Activated CD8-positive, alpha-beta T cell treated with anti-CD3 and anti-CD28 coated beads, Interleukin-2, amount 10 ng/mL, durations not matched to agents 7 days and 5 days (primary cell): Measurements from ENCODE around the gene CADPS. TPM values are rescaled to one million over a fixed set of nuclear protein-coding genes. Genes with fewer than 3 reads are reported as not detected.

Source experiments
- ATAC-seq: fragments of 150-1000 bp; cut with Tn5 transposase; one replicate; pipeline ENCODE4 v1.10.0; 2021; ENCODE audit warnings: moderate library complexity
- CTCF ChIA-PET: fragments of 350-600 bp; sonication (Branson Sonifier 250); formaldehyde crosslinking; loops from one replicate; lab custom pipeline; 2021; ENCODE audit warnings: antibody characterized with exemption; lab: Charles Lee
- POLR2A ChIA-PET: fragments of 350-600 bp; sonication (Branson Sonifier 250); formaldehyde crosslinking; loops from one replicate; lab custom pipeline; 2021; ENCODE audit warnings: antibody characterized with exemption; lab: Charles Lee
- DNase-seq: peaks from one replicate; pipeline ENCODE4 v3.0.0-alpha.2; 2020
- H3K27ac Mint-ChIP-seq: one replicate; pipeline ENCODE4 v1.8.0; 2021; ENCODE audit warnings: mild to moderate bottlenecking, mixed read lengths
- H3K27me3 Mint-ChIP-seq: one replicate; pipeline ENCODE4 v1.8.0; 2021; ENCODE audit warnings: low read depth, mixed read lengths
- H3K36me3 Mint-ChIP-seq: one replicate; pipeline ENCODE4 v1.8.0; 2021; ENCODE audit warnings: low read depth, mixed read lengths
- H3K4me1 Mint-ChIP-seq: one replicate; pipeline ENCODE4 v1.8.0; 2021; ENCODE audit warnings: low read depth, mixed read lengths
- H3K4me3 Mint-ChIP-seq: one replicate; pipeline ENCODE4 v1.8.0; 2021; ENCODE audit warnings: mild to moderate bottlenecking, mixed read lengths
- H3K9me3 Mint-ChIP-seq: one replicate; pipeline ENCODE4 v1.8.0; 2022; ENCODE audit warnings: mixed read lengths; ENCODE audit not compliant: insufficient read depth
- total RNA-seq, 2 experiments: library from RNA; stranded (reverse); gene quantifications; one replicate each; pipeline ENCODE4 v1.2.3, GENCODE V29; 2021

CADPS gene
- total RNA-seq, 2 experiments from 2014 or later: not detected

DNA sequence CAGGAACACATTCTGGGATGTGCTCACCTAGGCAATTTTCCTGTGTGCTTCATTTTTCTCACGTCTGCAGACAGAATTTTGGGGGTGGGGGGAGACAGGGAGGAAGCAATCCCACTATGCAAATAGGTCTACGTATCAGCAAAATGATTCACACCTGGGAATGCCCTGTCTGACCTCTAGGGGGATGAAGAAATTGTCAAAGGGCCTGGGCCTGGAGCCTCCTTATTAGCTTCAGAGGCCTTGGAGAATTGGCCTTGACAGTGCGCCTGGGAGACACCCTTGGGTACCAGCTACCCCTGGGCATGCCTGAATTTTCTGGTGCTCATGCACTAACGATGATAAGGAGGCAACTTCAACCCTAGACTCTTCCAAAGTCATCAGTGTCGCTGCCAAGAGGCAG lies 207.5 kb downstream of the CADPS start:
- Mint-ChIP-seq H3K36me3 (no peaks in the 10 kb centered on the region), H3K4me3 (no peak overlapping the region), H3K27ac (no peak overlapping the region), H3K4me1 (no peaks in the 10 kb centered on the region), H3K9me3 (no peaks in the 10 kb centered on the region), H3K27me3 (no peaks in the 10 kb centered on the region)
- DNase-seq (no peak), ATAC-seq (no peak)
- ChIA-PET POLR2A (no interaction called here), CTCF (no interaction called here)

DNA sequence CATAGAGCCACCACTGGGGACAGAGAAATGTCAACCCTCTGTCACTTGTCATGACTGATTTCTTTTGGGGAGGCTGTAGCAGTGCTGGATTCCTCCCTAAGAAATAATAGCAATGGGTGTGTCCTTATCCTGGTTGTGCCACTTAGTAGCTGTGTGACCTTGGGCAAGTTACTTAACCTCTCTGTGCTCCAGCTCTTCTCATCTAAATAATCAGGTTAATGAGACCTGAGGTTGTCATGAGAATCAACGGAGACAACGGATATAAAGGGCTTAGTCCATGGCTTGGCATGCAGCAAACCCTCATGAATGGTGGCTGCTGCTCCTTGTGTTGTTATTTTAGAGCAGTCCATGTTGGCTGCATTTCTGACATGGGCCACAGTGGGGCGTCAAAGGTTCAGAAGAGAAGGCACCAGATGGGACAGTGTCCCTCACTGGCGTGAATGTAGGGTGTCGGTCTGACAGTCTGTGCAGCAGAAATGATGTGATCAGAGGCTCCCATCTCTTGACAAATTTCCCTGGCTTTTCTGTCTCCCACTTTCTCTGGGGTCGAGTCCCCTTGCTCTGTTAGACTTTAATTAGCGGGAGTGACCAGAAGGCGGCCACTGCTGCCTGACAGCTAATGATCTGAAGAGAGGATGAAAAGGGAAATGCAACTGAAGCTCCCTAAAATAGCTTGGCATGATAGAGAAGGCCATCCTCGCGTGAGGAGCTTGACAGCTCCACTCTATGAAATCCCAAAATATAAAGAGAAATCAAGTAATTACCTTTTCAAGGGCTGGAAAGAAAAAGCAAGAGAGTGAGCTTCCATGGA lies 209.4 kb downstream of the CADPS start:
- Mint-ChIP-seq H3K9me3 (no peaks in the 10 kb centered on the region), H3K27ac (no peak overlapping the region), H3K27me3 (no peaks in the 10 kb centered on the region), H3K4me3 (no peak overlapping the region), H3K4me1 (no peaks in the 10 kb centered on the region), H3K36me3 (no peaks in the 10 kb centered on the region)
- ChIA-PET POLR2A (no interaction called here), CTCF (interaction anchor here (0.9 kb wide), 1 partner anchor 562 kb away, joined by 4 read pairs; no protein-coding TSS in a partner anchor)
- DNase-seq: peak; percentile 37
- no peak for ATAC-seq

DNA sequence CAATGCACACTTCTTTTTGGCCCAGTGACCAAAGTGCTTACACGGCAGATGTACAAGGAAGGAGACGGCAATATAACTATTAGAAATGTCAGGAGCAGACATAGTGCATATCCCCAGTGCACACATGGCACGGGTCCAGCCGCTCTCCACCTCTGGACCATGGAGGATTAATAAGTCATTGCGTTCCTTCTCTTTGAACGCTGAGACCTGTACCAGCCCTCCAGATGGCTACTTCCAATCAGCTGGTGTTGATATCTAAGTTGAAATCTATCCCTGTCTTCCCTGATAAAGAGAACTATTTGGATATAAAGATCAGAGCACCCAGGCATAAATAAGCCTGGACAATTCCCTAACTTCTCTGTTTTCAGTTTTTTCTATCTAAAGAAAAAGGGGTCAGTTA lies 212.5 kb downstream of the CADPS start:
- H3K27ac Mint-ChIP-seq: no peak overlapping the region
- CTCF ChIA-PET: no interaction called here

DNA sequence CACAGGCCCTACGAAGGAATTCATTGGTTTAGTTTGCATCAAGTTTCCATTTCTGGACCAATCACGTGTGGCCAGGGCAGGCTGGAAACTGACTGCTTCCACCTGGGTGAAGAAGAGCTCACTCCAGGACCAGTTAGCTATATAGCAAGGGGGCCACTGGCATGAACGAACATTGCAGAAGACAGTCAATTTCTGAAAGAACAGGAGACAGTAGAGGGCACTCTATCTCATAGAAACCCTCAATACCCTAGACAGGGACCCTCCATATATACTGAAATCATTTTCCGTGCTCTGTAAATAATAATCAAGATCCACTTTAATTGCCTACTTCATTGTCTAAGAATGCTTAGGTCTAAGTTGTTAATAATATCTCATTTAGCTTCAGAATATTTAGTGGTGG lies 215.6 kb downstream of the CADPS start:
- H3K4me1 Mint-ChIP-seq: no peaks in the 10 kb centered on the region
- no peaks in the 10 kb centered on the region for H3K27me3 Mint-ChIP-seq
- DNase-seq: no peak
- H3K36me3 Mint-ChIP-seq: no peaks in the 10 kb centered on the region
- H3K4me3 Mint-ChIP-seq: no peak overlapping the region
- ChIA-PET CTCF (interaction anchor here (1.1 kb wide), 1 partner anchor 9 kb away, joined by 3 read pairs; no protein-coding TSS in a partner anchor), POLR2A (no interaction called here)
- no peak overlapping the region for H3K27ac Mint-ChIP-seq
- ATAC-seq: no peak
- no peaks in the 10 kb centered on the region for H3K9me3 Mint-ChIP-seq

More for the DNA sequence above, 212.5 kb downstream of the CADPS start:
- H3K27me3 Mint-ChIP-seq: no peaks in the 10 kb centered on the region
- H3K36me3 Mint-ChIP-seq: no peaks in the 10 kb centered on the region
- POLR2A ChIA-PET: no interaction called here
- H3K4me1 Mint-ChIP-seq: no peaks in the 10 kb centered on the region
- DNase-seq (no peak), ATAC-seq (no peak)
- H3K9me3 Mint-ChIP-seq: no peaks in the 10 kb centered on the region
- H3K4me3 Mint-ChIP-seq: no peak overlapping the region

DNA sequence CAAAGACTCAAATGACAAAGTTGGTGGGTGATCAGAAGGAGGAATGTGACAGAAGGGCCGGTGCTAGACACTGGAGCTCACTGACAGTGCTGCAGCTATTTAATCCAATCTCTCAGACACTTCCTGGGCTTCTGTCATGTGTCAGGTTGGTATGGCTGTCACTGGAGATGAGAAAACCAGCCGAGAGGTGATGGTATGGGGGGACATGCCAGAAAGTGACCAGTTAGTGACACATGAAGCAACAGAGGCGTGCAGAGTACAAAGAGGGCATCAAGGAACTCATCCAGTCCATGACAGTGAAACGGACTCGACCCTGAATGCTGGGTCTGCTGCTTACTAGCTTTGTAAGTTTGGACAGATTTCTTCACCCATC lies 219.5 kb downstream of the CADPS start:
- H3K27me3 Mint-ChIP-seq: no peaks in the 10 kb centered on the region
- CTCF ChIA-PET: no interaction called here
- ATAC-seq: no peak
- DNase-seq: no peak
- no peaks in the 10 kb centered on the region for H3K9me3 Mint-ChIP-seq
- H3K4me3 Mint-ChIP-seq: no peak overlapping the region
- POLR2A ChIA-PET: no interaction called here
- no peaks in the 10 kb centered on the region for H3K4me1 Mint-ChIP-seq
- no peaks in the 10 kb centered on the region for H3K36me3 Mint-ChIP-seq
- H3K27ac Mint-ChIP-seq: no peak overlapping the region

DNA sequence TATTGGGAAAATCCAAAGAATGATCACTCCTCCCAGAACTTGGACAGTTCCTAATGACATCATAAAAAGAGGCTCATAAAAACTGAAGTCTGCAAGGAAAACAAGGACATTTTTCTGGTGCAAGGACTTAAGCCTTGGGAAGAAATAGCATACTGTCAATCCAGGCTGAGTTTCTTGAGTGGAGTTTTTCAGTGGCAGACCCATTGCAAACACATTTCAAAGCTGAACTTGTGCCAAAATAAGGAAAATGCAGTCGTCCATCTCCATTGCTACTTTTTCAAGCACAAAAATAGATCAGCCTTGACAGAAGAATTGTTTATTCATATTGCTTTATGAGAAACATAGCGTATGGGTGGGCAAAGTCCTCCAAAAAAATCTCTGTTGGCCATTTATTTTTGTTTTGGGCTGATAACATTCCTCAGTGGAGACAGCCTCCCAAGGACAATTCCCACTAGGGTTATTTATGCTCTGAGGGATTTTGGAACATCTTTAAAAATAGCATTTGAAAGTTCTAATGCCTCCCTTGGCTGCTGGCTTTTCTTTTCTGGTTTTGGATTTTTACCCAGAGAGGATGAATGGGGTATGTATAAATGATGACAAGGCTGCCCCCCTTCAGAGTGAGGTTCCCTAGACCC lies 220.0 kb downstream of the CADPS start:
- Mint-ChIP-seq H3K36me3 (no peaks in the 10 kb centered on the region), H3K9me3 (no peaks in the 10 kb centered on the region), H3K4me1 (no peaks in the 10 kb centered on the region), H3K4me3 (no peak overlapping the region), H3K27ac (no peak overlapping the region), H3K27me3 (no peaks in the 10 kb centered on the region)
- ChIA-PET CTCF (no interaction called here), POLR2A (no interaction called here)
- ATAC-seq (no peak), DNase-seq (no peak)

DNA sequence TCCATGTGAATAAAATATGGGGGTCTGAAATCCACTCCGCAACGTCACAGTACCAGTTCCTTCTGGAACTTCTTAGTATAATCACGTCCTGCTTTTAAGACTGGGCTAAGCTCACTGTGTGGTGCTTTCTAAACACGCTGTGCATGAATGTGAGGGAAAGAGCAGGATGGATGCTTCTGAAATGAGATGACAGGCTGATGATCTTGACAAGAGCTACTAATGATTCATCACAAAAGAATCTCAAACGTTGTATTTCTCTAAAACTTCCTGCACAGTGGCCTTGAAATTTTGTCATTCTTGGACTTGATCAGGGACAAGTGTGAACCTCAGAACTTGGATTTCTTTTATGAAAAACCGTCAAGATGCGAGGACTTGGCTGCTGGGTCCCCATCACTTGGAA lies 221.4 kb downstream of the CADPS start:
- Mint-ChIP-seq H3K9me3 (no peaks in the 10 kb centered on the region), H3K27me3 (no peaks in the 10 kb centered on the region), H3K27ac (no peak overlapping the region), H3K4me1 (no peaks in the 10 kb centered on the region), H3K36me3 (no peaks in the 10 kb centered on the region), H3K4me3 (no peak overlapping the region)
- ChIA-PET CTCF (no interaction called here), POLR2A (no interaction called here)
- ATAC-seq (no peak), DNase-seq (no peak)

DNA sequence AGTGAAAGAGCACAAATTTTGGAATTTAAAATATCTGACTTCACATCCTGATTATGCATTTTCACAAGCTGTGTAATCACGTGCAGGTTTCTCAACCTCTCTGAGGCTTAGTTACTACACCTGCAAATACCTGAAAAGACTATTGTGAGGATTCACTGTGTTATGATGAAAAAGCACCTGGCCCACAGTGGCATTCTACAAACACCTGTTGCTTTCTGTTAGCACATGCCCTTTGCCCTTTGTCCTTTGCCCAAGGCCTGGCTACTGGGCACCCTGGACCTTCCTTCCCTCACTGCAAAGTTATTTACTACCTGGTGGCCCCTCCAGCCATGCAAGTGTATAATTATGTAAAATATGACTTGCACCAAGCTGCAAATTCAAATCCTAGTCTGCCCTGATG lies 227.5 kb downstream of the CADPS start:
- no peak overlapping the region for H3K27ac Mint-ChIP-seq
- no peak for DNase-seq
- no peaks in the 10 kb centered on the region for H3K27me3 Mint-ChIP-seq
- ChIA-PET CTCF (no interaction called here), POLR2A (no interaction called here)
- no peaks in the 10 kb centered on the region for H3K9me3 Mint-ChIP-seq
- ATAC-seq: no peak
- no peaks in the 10 kb centered on the region for H3K36me3 Mint-ChIP-seq
- no peaks in the 10 kb centered on the region for H3K4me1 Mint-ChIP-seq
- H3K4me3 Mint-ChIP-seq: no peak overlapping the region

DNA sequence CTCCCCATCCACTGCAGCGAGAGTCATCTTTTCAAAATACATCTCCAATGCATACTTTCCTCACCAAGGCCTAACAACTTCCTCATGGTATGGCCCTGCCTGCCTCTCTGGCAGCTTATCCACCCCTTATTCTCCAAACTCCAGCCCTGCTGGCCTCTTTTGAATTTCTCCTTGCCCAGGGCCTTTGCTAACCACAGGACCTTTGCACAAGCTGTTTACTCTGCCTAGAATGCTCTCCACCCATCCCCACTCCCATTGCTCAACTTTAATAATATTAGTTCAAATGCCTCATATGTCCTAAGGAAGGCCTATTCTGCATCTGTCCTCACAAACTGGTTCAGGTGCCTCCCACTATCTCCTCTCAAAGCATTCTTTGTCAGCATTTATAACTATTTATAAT lies 230.7 kb downstream of the CADPS start:
- POLR2A ChIA-PET: no interaction called here
- Mint-ChIP-seq H3K4me1 (no peaks in the 10 kb centered on the region), H3K27ac (no peak overlapping the region), H3K4me3 (no peak overlapping the region), H3K27me3 (no peaks in the 10 kb centered on the region), H3K9me3 (no peaks in the 10 kb centered on the region), H3K36me3 (no peaks in the 10 kb centered on the region)
- CTCF ChIA-PET: no interaction called here
- ATAC-seq: no peak
- no peak for DNase-seq

DNA sequence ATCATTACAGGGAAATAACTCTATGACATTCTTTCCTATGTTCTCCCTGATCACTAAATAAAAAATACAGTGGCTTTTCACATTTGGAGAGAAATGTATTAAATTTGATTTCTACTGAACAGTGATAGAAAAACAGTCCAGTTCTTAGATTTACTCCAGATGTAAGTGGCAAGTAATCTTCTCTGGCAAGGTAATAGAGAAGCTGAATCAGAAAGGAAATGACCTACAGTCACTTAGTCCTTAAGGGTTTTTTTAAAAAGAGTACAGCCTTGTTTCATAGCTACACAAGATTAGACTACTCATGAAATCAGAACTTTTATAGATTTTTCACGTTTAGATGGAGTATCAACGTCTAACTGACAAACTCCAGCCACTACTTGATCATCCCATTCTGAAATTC lies 236.9 kb downstream of the CADPS start:
- DNase-seq (no peak), ATAC-seq (no peak)
- H3K27ac Mint-ChIP-seq: no peak overlapping the region
- H3K36me3 Mint-ChIP-seq: no peaks in the 10 kb centered on the region
- POLR2A ChIA-PET: no interaction called here
- H3K4me3 Mint-ChIP-seq: no peak overlapping the region
- CTCF ChIA-PET: no interaction called here
- no peaks in the 10 kb centered on the region for H3K4me1 Mint-ChIP-seq
- no peaks in the 10 kb centered on the region for H3K9me3 Mint-ChIP-seq
- H3K27me3 Mint-ChIP-seq: no peaks in the 10 kb centered on the region

DNA sequence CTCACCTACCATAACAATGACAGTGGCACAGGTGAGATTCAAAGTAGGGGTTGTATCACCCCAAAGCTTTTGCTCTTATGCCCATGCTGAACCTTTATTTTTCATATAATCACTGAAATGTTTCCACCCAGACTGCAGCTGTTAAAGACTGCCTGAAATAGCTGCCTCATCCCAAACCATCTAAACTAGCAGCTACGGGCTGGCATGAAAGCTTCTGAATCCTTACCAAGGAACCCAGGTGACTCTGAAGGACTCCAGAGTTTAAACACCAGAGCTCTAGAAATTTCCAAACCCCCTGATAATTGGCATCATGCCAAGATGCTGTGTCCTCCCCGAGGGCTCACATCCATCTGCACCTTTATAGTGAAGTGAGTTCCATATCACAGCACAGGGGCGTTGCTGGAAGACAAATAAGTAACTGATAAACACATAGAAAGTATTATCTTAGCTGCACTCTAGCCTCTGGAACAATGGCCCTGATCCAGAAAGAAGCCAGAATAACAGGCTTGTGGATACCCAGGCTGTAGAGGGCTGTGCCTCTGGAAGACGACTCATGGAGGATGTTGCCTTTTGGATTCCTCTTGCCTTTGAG lies 238.9 kb downstream of the CADPS start:
- ChIA-PET POLR2A (interaction anchor here (0.5 kb wide), 1 partner anchor 654 kb away, joined by 7 read pairs; no protein-coding TSS in a partner anchor), CTCF (no interaction called here)
- Mint-ChIP-seq H3K4me3 (no peak overlapping the region), H3K36me3 (no peaks in the 10 kb centered on the region), H3K27me3 (peaks cover 1% of the 10 kb centered on the region), H3K27ac (no peak overlapping the region), H3K9me3 (no peaks in the 10 kb centered on the region), H3K4me1 (no peaks in the 10 kb centered on the region)
- ATAC-seq (no peak), DNase-seq (no peak)
